ENCODE data around the gene PFDN4. TPM values are rescaled to one million over a fixed set of nuclear protein-coding genes. Genes with fewer than 3 reads are reported as not detected.

PFDN4 gene
- total RNA-seq, 2 donors from 2014 or later: 18.7 to 19.0 TPM

DNA sequence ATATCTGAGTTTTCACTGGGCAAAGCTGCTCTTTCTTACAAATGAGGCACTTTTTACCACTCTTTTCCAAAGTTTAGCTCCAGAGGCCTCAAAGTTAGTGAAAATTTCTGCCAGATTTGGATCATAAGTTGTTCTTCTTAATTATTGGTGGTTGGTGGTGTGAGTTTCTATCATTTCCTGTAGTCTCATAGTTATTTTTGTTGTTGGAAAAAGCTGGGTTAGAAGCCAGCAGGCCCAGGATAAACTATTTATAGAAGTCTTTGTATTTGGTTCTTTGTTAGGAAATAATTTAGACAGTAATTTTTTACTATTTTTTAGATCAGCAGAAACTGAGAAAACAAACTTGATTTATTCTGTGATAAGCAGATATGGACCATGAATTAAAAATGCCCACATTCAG lies 10.6 kb downstream of the PFDN4 start:
- H3K27me3 ChIP-seq: no peaks in the 10 kb centered on the region
- no peak overlapping the region for H3K27ac ChIP-seq
- H3K4me1 ChIP-seq: no peaks in the 10 kb centered on the region
- H3K36me3 ChIP-seq: no peaks in the 10 kb centered on the region
- no peak for TF ChIP-seq CTCF (IDR thresholded peaks at IDR 0.05)
- H3K9ac ChIP-seq (ENCODE audit: low read depth in 2 of 2, low read length in 2 of 2): no peak overlapping the region
- no peak overlapping the region for H3K4me3 ChIP-seq
- no peaks in the 10 kb centered on the region for H3K9me3 ChIP-seq
- intact Hi-C loops (cut with DNase I): no loop called here
- DNase-seq: no peak

DNA sequence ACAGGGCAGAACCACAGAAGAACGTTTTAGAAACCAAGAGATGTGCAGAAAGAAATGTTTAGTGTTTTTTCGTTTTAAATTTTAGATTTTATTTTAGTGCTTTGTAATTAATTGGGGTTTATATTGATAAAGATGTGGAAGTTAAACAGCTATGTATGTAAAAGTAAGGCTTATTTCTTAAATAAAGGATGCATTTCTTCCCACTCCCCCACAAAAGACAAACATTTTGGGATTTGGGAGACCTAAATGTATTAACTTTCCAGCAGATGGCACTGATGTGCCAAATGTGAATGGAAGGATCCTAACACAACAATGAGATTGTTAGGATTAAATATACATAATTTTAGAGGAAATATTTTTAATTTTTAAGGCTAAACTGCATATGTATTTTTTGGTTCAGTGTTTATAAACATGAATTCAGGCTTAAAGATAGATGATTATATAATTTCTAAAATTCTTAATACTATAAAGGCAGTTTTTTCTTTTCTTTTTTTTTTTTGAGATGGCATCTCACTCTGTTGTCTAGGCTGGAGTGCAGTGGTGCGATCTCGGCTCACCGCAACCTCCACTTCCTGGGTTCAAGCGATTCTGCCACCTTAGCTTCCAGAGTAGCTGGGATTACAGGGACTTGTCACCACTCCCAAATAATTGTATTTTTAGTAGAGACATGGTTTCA lies 12.0 kb downstream of the PFDN4 start:
- intact Hi-C loops (cut with DNase I): loop anchor here (5.0 kb wide), 1 partner anchor 427 kb away; no protein-coding TSS in a partner anchor
- TF ChIP-seq CTCF (IDR thresholded peaks at IDR 0.05): no peak
- Histone ChIP-seq H3K36me3 (no peaks in the 10 kb centered on the region), H3K27me3 (no peaks in the 10 kb centered on the region), H3K4me1 (no peaks in the 10 kb centered on the region), H3K27ac (no peak overlapping the region), H3K4me3 (no peak overlapping the region), H3K9me3 (no peaks in the 10 kb centered on the region), H3K9ac (ENCODE audit: low read depth in 2 of 2, low read length in 2 of 2) (no peak overlapping the region)
- no peak for DNase-seq

DNA sequence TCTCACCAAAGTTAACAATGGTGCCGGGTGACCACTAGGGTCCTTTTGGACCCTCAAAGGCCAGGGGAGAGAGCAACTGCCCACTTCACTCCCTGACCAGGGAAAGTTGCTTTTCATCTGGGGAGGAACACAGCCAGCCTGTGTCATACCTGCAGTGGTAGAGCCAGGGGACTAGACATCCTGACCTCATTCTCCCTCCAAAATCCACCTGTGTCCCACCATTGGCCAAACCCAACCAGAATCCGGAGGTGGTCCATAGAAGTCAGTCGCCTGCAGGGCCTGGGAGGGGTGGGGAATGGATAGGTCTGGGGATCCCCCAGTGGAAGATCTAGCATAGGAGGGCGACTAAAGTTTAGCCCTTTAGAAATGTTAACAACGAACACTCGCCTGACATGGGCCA lies 12.8 kb downstream of the PFDN4 start:
- intact Hi-C loops (cut with DNase I): loop anchor here (5.0 kb wide), 1 partner anchor 427 kb away; no protein-coding TSS in a partner anchor

GRCh38 chr20:54221353-54221752 lies 13.5 kb downstream of the PFDN4 start:
- Histone ChIP-seq H3K27me3 (no peaks in the 10 kb centered on the region), H3K27ac (no peak overlapping the region), H3K9me3 (no peaks in the 10 kb centered on the region), H3K36me3 (no peaks in the 10 kb centered on the region), H3K4me1 (no peaks in the 10 kb centered on the region), H3K9ac (ENCODE audit: low read depth in 2 of 2, low read length in 2 of 2) (no peak overlapping the region), H3K4me3 (no peak overlapping the region)
- DNase-seq: no peak
- intact Hi-C loops (cut with DNase I): loop anchor here (5.0 kb wide), 1 partner anchor 426 kb away; no protein-coding TSS in a partner anchor
- TF ChIP-seq CTCF (IDR thresholded peaks at IDR 0.05): no peak

More for the DNA sequence above, 12.8 kb downstream of the PFDN4 start:
- TF ChIP-seq CTCF (IDR thresholded peaks at IDR 0.05): no peak
- no peaks in the 10 kb centered on the region for H3K4me1 ChIP-seq
- no peak for DNase-seq
- H3K9me3 ChIP-seq: no peaks in the 10 kb centered on the region
- no peaks in the 10 kb centered on the region for H3K27me3 ChIP-seq
- no peak overlapping the region for H3K9ac ChIP-seq (ENCODE audit: low read depth in 2 of 2, low read length in 2 of 2)
- no peak overlapping the region for H3K27ac ChIP-seq
- no peaks in the 10 kb centered on the region for H3K36me3 ChIP-seq
- no peak overlapping the region for H3K4me3 ChIP-seq

DNA sequence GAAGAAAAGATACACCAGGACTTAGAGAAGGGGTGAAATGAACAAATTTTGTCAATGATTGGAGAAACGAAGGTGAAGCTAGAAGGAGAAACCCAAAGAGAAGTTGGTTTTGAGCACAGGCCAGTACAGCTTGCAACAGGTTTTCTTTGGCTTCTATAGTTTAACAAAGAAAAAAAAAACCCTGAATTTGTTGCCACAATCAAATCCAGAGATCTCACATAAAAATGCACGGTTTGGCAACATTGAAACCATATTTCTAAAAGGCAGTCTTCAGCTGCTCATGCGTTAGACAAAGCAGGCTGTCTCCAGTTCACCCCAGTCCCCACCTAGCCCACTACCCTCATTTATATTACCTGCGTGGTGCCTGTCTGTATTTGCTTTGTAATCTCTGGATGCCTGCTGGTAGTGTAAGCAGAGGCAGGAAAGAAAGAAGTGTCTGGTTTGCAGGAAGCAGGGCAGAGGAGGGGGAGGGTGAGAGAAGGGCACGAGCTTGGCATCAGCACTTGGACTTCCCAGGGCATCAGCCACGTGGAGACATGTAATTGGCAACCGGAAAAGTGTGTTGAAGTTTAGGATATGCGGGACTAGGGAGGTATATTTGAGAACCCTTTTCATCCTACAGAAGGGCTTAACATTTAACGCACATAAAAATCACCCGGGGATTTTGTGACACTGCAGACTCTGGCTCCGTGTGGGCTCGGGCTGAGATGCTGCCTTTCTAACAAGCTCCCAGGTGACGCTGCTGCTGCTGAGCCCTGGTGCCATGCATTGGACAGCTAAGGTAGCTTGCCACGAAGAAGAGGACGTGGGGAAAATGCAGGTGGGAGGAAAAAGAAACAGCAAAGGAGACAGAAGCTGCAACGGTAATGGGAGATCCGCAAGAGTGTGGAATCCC lies 14.4 kb downstream of the PFDN4 start:
- H3K4me3 ChIP-seq: no peak overlapping the region
- H3K9me3 ChIP-seq: no peaks in the 10 kb centered on the region
- no peaks in the 10 kb centered on the region for H3K36me3 ChIP-seq
- H3K9ac ChIP-seq (ENCODE audit: low read depth in 2 of 2, low read length in 2 of 2): no peak overlapping the region
- intact Hi-C loops (cut with DNase I): loop anchor here (5.0 kb wide), 1 partner anchor 425 kb away; no protein-coding TSS in a partner anchor
- DNase-seq: no peak
- no peaks in the 10 kb centered on the region for H3K27me3 ChIP-seq
- H3K27ac ChIP-seq: no peak overlapping the region
- no peaks in the 10 kb centered on the region for H3K4me1 ChIP-seq
- TF ChIP-seq CTCF (IDR thresholded peaks at IDR 0.05): no peak
